Gastrocnemius medialis (tissue), 4 donors: Measurements from ENCODE around the gene OR2F1. TPM values are rescaled to one million over a fixed set of nuclear protein-coding genes. Genes with fewer than 3 reads are reported as not detected.

Experiments
- ATAC-seq, 2 donors: fragments of 150-250 bp; one replicate each; pipeline ENCODE4 v1.9.1; 2016
- DNase-seq, 2 donors: peaks; one replicate each; pipeline ENCODE4 v3.0.0-alpha.2; 2019
- H3K27ac ChIP-seq, 4 donors: fragments of 200-600 bp; sonication (generic); 1 replicate in 1 of 4; 2 replicates in 3 of 4; pipeline ENCODE4 v1.5.1; 2016 to 2018; ENCODE audit warnings: mild to moderate bottlenecking in 2 of 4, moderate library complexity in 1 of 4
- H3K27me3 ChIP-seq, 3 donors: fragments of 200-600 bp; sonication (generic) in 2 of 3; 1 replicate in 1 of 3; 2 replicates in 2 of 3; pipeline versions ENCODE4 v1.5.1 to v1.6.0; 2016 to 2019; ENCODE audit warnings: mild to moderate bottlenecking in 1 of 3, moderate library complexity in 1 of 3
- H3K36me3 ChIP-seq, 2 donors: fragments of 200-600 bp; sonication (generic) in 1 of 2; one replicate each; pipeline ENCODE4 v1.5.1; 2017 to 2018
- H3K4me1 ChIP-seq, 2 donors: fragments of 200-600 bp; sonication (generic) in 1 of 2; one replicate each; pipeline ENCODE4 v1.5.1; 2016 to 2017; ENCODE audit warnings: mild to moderate bottlenecking in 2 of 2
- H3K4me3 ChIP-seq, 4 donors: fragments of 200-600 bp; sonication (generic) in 3 of 4; 1 replicate in 1 of 4; 2 replicates in 3 of 4; pipeline ENCODE4 v1.5.1; 2016 to 2019; ENCODE audit warnings: mild to moderate bottlenecking in 2 of 4
- H3K9me3 ChIP-seq, 3 donors: fragments of 200-600 bp; sonication (generic) in 2 of 3; 1 replicate in 1 of 3; 2 replicates in 2 of 3; pipeline ENCODE4 v1.5.1; 2016 to 2019
- POLR2A ChIP-seq, 2 donors: fragments of 450-650 bp; IDR thresholded peaks; one replicate each; pipeline ENCODE4 v1.6.1; 2017; ENCODE audit warnings: antibody characterized with exemption in 2 of 2, mild to moderate bottlenecking in 2 of 2, moderate library complexity in 2 of 2
- in situ Hi-C, 4 donors: fragments of 200-750 bp; cut with MboI; loops; one replicate each; pipeline versions ENCODE4 v1.15.0 to v1.8.0; 2017; ENCODE audit warnings: low sequenced_read_pairs in 4 of 4
- intact Hi-C: fragments of 100-400 bp; cut with DNase I; formaldehyde crosslinking; loops from one replicate; pipeline ENCODE4 v1.15.1; 2023; ENCODE audit warnings: low total_unique reads
- total RNA-seq, 4 donors: library from RNA; depleted of rRNA; stranded (reverse); fragments of >200 nt; gene quantifications; one replicate each; pipeline versions ENCODE4 v1.1.0 to v1.2.3, GENCODE V29; 2016
- TF ChIP-seq, protein P1 (sequence below), 5 experiments: fragments of 450-650 bp in 3 of 5; fragments of 200-600 bp in 2 of 5; sonication (generic) in 2 of 5; IDR thresholded peaks in 4 of 5; conservative IDR thresholded peaks in 1 of 5; 1 replicate in 4 of 5; 2 replicates in 1 of 5; pipeline ENCODE4 v1.5.1; 2016 to 2019; ENCODE audit warnings: antibody characterized with exemption in 5 of 5, mild to moderate bottlenecking in 3 of 5, moderate library complexity in 3 of 5

Gene OR2F1
- total RNA-seq, 4 donors from 2014 or later: not detected

DNA sequence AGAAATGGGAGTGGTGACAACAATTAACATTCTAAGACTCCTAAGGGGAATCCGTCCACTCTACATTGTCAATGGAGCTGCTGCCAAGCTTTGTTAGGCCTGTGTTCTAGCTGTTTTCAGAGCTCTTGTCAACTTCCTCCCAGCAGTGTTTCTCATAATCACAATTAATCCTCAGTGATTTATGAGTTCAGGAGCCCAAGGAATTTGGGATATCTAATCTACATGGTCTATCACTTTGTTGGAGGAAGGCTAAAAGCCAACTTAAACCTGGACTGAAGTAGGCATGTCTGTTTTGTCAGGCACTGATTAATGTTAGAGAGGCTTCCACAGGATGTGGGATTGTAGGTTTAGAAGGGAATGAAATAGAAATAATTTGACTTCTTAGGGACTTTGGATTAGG is 29.8 kb upstream of the OR2F1 start:
- no peak for DNase-seq
- H3K4me1 ChIP-seq: no peaks in the 10 kb centered on the region
- TF ChIP-seq POLR2A (IDR thresholded peaks at IDR 0.05): no peak
- TF ChIP-seq, protein P1, sequence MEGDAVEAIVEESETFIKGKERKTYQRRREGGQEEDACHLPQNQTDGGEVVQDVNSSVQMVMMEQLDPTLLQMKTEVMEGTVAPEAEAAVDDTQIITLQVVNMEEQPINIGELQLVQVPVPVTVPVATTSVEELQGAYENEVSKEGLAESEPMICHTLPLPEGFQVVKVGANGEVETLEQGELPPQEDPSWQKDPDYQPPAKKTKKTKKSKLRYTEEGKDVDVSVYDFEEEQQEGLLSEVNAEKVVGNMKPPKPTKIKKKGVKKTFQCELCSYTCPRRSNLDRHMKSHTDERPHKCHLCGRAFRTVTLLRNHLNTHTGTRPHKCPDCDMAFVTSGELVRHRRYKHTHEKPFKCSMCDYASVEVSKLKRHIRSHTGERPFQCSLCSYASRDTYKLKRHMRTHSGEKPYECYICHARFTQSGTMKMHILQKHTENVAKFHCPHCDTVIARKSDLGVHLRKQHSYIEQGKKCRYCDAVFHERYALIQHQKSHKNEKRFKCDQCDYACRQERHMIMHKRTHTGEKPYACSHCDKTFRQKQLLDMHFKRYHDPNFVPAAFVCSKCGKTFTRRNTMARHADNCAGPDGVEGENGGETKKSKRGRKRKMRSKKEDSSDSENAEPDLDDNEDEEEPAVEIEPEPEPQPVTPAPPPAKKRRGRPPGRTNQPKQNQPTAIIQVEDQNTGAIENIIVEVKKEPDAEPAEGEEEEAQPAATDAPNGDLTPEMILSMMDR (IDR thresholded peaks at IDR 0.05 in 4 of 5, conservative IDR thresholded peaks at IDR 0.05 in 1 of 5): no peak
- H3K4me3 ChIP-seq: no peak overlapping the region
- no peaks in the 10 kb centered on the region for H3K36me3 ChIP-seq
- intact Hi-C loops (no loop called here), in situ Hi-C loops (no loop called here)
- ATAC-seq: no peak
- H3K9me3 ChIP-seq: no peaks in the 10 kb centered on the region
- no peak overlapping the region for H3K27ac ChIP-seq
- H3K27me3 ChIP-seq: no peaks in the 10 kb centered on the region

DNA sequence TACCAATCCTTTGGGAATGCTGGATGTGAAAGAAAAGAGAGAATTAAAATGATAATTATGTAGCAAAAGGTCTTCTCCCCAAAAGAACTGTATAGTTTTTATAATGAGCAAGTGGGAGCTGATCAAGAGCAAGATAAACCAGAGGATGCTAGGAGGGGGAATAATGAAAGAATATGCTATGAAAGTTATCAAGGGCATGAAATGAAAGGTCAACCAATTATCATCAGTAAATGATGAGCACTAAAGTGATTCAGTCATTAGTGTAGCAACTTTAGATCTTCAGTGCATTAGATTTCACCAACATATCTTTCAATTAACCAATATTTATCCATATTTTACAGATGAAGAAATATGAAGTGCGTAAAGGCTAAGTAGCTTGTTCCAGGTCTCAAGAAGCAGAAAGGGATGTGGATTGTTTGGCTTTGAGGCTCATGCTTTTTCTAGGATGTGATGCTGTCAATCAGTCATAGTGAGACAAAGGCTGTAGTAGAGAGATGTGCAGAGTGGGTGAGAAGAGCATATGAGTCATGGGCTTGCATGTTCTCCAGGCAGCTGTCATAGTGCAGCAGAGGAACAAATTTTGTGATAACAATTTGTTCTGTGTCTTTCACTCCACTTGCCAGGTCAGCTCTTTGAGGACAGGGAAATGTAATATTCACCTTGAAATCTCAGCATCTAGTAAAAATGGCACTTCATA is 25.3 kb upstream of the OR2F1 start:
- in situ Hi-C loops: no loop called here
- ATAC-seq: no peak

DNA sequence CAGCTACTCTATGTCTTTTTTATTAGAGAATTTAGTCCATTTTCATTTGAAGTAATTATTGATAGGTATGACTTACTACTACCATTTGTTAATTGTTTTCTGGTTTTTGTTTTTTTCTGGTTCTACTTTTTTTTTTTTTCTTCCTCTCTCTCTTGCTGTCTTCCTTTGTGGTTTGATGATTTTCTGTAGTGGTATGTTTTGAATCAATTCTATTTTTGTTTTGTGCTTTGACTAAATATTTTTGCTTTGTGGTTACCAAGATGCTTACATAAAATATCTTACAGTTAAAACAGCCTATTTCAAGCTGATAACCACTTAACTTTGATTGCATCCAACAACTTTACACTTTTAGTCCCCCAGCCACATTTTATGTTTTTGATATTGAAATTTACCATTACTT is 22.9 kb upstream of the OR2F1 start:
- no peak for DNase-seq
- TF ChIP-seq POLR2A (IDR thresholded peaks at IDR 0.05): no peak
- TF ChIP-seq, protein P1 (IDR thresholded peaks at IDR 0.05 in 4 of 5, conservative IDR thresholded peaks at IDR 0.05 in 1 of 5): no peak

More for the DNA sequence above, 25.3 kb upstream of the OR2F1 start:
- Histone ChIP-seq H3K27ac (no peak overlapping the region), H3K4me3 (no peak overlapping the region), H3K9me3 (no peaks in the 10 kb centered on the region), H3K36me3 (no peaks in the 10 kb centered on the region), H3K27me3 (no peaks in the 10 kb centered on the region), H3K4me1 (no peaks in the 10 kb centered on the region)
- no peak for DNase-seq
- intact Hi-C loops: no loop called here
- TF ChIP-seq, protein P1 (IDR thresholded peaks at IDR 0.05 in 4 of 5, conservative IDR thresholded peaks at IDR 0.05 in 1 of 5): no peak
- TF ChIP-seq POLR2A (IDR thresholded peaks at IDR 0.05): no peak

DNA sequence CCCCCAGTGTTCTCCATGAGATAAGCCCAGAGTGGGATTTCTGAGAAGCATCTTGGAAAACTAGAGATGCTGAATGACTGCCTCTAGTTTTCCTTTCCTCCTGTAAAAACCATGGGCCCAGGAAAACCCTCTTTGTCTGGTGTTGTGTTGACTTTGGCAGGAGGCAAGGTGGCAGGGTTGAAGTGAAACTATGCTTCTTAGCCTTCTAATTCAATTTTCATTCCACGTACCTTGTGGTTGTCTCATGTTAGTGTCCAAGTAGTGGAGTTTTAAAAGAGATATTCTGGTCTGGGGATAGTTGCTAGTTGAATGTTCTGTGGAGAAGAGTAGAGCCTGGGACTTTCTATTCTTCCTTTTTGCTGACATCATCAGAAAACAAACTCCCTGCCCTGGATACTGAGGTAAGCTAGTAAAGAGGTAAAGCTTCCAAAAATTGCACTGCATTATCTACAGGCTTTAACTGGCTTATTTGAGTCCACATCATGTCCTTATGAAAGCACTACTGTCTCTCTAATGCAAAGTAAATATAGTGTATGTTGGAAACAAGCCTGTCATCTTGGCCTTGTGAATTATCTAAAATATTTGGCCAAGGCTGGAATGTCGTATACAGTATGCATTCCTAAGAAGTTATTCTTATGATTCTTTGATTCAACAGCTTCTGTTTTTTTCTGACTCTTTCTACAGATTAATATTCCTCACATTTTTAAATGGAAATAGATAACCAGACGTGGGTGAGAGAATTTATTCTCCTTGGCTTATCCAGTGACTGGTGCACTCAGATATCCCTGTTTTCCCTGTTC is 19.9 kb upstream of the OR2F1 start, which contains the start of gene OR2F2:
TSS of gene OR2F2 (plus strand) at position 708 of the 800 bp plus-strand sequence. CDS start at position 708, 0 bp downstream.
- intact Hi-C loops: no loop called here
- no peak for ATAC-seq
- no peaks in the 10 kb centered on the region for H3K4me1 ChIP-seq
- in situ Hi-C loops: no loop called here
- no peak within 1 kb of the TSS for H3K27ac ChIP-seq
- no peak within 1 kb of the TSS for H3K4me3 ChIP-seq
- H3K36me3 ChIP-seq: no peaks in the 10 kb centered on the region
- no peak for TF ChIP-seq POLR2A (IDR thresholded peaks at IDR 0.05)
- TF ChIP-seq, protein P1 (IDR thresholded peaks at IDR 0.05 in 4 of 5, conservative IDR thresholded peaks at IDR 0.05 in 1 of 5): no peak
- no peak for DNase-seq
- no peaks in the 10 kb centered on the region for H3K27me3 ChIP-seq
- no peaks in the 10 kb centered on the region for H3K9me3 ChIP-seq

More for the DNA sequence above, 22.9 kb upstream of the OR2F1 start:
- intact Hi-C loops: no loop called here
- Histone ChIP-seq H3K4me3 (no peak overlapping the region), H3K27ac (no peak overlapping the region), H3K4me1 (no peaks in the 10 kb centered on the region), H3K27me3 (no peaks in the 10 kb centered on the region), H3K36me3 (no peaks in the 10 kb centered on the region), H3K9me3 (no peaks in the 10 kb centered on the region)
- in situ Hi-C loops: no loop called here
- ATAC-seq: no peak
